Activated T-helper 17 cell treated with anti-CD3 and anti-CD28 coated beads, Interleukin-2, amount 50 U/mL, for 72 hours (primary cell): Measurements from ENCODE around the gene RARS2. TPM values are rescaled to one million over a fixed set of nuclear protein-coding genes. Genes with fewer than 3 reads are reported as not detected.

Experiments used
- total RNA-seq, 2 donors: library from RNA; stranded (reverse); gene quantifications; one replicate each; pipeline ENCODE4 v1.2.3, GENCODE V29; 2022

Gene RARS2
- total RNA-seq, 2 donors from 2014 or later, result 25.7 to 27.0 TPM

Other genes with a start within 250 kb of the RARS2 start
- 1 to 10 TPM; 1.5 to 3.0 TPM for gene C6orf163, start 245.2 kb downstream of the RARS2 start, total RNA-seq
- gene CFAP206, start 182.0 kb downstream of the RARS2 start, total RNA-seq, result not detected
- gene SLC35A1, start 117.0 kb downstream of the RARS2 start, total RNA-seq, result 1 to 10 TPM; 3.3 to 9.4 TPM
- gene ORC3, start 148 bp upstream of the RARS2 start, total RNA-seq, result 10 to 100 TPM; 32.7 to 43.7 TPM
- 10 to 100 TPM; 80.5 to 82.2 TPM for gene AKIRIN2, start 112.2 kb upstream of the RARS2 start, total RNA-seq